ENCODE results near the gene DEFB123.

The DEFB123 gene

DNA sequence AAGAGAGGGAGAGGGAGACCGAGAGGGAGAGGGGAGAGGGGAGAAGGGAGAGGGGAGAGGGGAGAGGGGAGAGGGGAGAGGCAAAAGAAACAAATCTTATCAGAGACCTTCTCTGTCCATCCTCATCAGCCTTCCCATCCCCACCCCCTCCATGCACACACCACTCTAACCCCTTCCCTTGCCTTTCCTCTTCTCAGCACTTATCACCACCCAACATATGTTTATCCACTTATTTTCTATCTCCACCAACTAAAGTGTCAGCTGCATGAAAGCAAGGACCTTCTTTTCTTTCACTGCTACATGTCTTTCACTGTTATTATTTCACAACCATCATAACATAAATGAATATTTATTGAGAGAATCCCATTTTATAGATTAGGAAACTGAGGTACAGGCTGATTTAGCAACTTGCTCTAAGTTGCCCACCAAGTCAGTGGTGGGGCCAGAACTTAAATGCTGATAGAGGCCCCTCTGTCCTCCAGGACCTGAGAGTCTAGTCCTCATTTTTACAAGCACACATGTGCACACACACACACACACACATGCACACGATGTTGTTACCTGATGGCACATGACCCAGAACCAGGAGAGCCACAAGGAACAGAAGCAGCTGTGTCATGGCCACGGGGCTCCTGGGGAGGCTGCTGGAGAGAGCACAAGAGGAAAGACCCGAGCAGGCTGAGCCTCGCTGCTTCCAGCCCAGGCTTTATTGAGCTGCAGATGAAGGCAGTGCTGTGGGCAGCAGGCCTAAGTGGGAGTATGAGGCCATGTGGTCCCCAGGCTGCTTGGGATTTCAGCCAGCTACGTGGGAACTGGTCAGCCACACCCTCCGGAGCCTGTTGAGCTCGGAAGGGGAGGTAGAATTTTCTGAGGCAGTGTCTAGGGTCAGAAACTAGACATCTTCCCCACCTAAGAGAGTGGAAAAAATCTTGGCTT is 32.2 kb downstream of the DEFB123 start:
- H3K4me3 ChIP-seq (ENCODE audit: low read length): no peak overlapping the region
- DNase-seq (ENCODE audit: low read depth, low spot score): no peak

- H3K4me3 ChIP-seq (ENCODE audit: low read length): no peak overlapping the region
These were observed 33.1 kb downstream of the DEFB123 start for GRCh38 chr20:31473331-31474096.

DNA sequence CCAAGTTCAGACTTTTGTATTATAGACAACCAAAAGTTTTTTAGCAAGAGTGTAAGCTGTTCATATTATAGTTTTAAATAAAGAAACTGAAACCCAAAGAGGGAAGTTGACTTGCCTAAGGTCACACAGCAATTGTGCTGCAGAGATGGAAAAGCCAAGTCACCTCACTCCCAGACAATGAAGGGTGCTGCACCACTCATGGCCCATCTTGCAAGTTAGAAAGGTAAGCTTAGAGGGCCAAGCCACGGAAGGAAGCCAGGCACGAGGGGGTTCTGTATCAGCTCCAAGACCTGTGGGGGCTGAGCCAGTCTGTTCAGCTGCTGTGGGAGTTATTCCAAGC is 33.6 kb downstream of the DEFB123 start:
- no peak for DNase-seq (ENCODE audit: low read depth, low spot score)
- no peak overlapping the region for H3K4me3 ChIP-seq (ENCODE audit: low read length)

More at GRCh38 chr20:31473331-31474096, 33.1 kb downstream of the DEFB123 start:
- DNase-seq (ENCODE audit: low read depth, low spot score): no peak

GRCh38 chr20:31474758-31475427 is 34.5 kb downstream of the DEFB123 start, which contains the start of the genes DEFB124 and REM1:
Gene DEFB124 (minus strand): TSS chr20:31475127. CDS start chr20:31473013, 2,114 bp downstream.
Gene REM1 (plus strand): TSS chr20:31475288. CDS start chr20:31476446, 1,158 bp downstream.
- DNase-seq (ENCODE audit: low read depth, low spot score): no peak
- H3K4me3 ChIP-seq (ENCODE audit: low read length): no peak within 1 kb of the TSS

DNA sequence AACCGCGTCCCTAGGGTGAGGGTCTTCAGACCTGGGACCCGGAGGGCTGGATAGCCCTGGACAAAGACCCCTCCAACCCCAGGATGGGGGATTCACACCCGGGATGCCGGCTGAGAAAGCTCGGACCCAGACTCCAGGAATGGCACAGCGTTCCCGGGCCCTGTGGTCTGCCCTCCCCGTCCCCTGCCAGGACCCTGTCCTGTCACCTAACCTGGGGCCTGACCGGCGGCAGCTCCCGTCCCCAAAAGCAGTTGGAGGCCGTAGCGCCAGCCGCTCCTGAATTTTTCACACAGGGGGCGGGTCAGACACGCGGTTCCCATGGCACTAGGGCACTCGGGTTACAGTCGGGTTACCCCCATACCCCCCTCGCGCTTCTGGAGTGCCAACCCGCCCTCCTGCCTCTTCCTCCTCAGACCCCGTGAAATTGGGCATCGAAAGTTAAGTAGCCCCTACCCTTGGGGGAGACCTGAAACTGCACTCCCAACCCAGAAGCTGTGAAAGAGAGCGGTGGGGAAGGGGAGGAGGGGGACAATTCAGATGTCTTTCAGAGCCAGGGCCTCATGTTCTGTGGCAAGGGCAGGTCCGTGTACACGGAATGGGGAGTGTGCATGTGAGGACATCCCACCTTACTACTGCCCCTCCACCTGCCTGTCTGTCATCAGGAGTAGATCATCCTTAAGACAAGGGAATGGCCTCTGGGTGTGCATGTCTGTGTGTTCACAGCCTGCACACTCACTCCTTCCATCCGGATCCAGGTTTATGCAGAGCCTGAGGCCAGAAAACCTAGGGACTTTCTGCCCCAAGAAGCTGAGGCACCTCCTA is 35.3 kb downstream of the DEFB123 start:
- no peak for DNase-seq (ENCODE audit: low read depth, low spot score)
- H3K4me3 ChIP-seq (ENCODE audit: low read length): no peak overlapping the region

DNA sequence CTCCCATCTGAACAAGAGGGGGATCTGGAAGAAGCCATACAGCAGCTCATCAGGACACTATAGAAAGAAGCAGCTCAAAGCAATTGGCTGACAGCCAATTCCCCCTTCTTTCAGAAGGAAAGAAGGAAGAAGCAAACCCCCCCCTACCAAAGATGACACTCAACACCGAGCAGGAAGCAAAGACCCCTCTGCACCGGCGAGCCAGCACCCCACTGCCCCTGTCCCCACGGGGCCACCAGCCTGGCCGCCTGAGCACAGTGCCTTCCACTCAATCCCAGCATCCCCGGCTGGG is 35.8 kb downstream of the DEFB123 start:
- no peak overlapping the region for H3K4me3 ChIP-seq (ENCODE audit: low read length)
- DNase-seq (ENCODE audit: low read depth, low spot score): no peak

DNA sequence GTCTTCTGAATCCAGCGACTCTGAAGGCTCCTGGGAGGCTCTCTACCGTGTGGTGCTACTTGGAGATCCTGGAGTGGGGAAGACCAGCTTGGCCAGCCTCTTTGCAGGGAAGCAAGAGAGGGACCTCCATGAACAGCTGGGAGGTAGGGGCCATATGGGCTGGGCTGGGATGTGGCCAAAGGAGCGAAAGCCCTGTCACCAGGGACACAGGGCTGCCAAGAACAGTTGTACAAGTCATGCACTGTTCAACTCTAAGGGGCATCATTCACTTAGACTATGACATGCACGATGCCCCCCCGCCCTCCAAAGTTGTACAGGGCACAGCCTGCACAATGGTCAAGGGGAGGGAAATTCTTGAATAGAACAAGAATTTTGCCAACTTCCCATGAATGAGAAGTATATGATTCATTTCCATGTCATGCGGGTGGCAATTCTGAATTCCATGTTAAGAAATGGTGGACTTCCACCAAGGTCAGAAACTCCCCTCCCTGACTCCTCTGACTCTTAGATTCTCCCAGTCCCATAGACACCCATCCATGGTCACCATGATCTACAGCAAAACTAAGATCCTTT is 36.3 kb downstream of the DEFB123 start:
- no peak for DNase-seq (ENCODE audit: low read depth, low spot score)
- no peak overlapping the region for H3K4me3 ChIP-seq (ENCODE audit: low read length)

DNA sequence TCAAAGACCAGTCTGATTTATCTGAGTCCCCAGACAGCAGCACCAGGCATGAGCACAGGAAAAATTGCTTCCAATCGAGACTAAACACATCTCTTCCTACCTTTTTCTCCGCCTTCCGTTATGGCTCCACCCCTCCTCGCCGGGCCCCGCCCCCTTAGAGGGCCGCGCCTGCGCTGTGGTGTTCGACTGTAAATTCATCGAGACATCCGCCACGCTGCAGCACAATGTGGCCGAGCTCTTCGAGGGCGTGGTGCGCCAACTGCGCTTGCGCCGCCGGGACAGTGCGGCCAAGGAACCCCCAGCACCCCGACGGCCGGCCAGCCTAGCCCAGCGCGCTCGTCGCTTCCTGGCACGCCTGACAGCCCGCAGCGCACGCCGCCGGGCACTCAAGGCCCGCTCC is 43.6 kb downstream of the DEFB123 start:
- H3K4me3 ChIP-seq (ENCODE audit: low read length): no peak overlapping the region
- no peak for DNase-seq (ENCODE audit: low read depth, low spot score)

DNA sequence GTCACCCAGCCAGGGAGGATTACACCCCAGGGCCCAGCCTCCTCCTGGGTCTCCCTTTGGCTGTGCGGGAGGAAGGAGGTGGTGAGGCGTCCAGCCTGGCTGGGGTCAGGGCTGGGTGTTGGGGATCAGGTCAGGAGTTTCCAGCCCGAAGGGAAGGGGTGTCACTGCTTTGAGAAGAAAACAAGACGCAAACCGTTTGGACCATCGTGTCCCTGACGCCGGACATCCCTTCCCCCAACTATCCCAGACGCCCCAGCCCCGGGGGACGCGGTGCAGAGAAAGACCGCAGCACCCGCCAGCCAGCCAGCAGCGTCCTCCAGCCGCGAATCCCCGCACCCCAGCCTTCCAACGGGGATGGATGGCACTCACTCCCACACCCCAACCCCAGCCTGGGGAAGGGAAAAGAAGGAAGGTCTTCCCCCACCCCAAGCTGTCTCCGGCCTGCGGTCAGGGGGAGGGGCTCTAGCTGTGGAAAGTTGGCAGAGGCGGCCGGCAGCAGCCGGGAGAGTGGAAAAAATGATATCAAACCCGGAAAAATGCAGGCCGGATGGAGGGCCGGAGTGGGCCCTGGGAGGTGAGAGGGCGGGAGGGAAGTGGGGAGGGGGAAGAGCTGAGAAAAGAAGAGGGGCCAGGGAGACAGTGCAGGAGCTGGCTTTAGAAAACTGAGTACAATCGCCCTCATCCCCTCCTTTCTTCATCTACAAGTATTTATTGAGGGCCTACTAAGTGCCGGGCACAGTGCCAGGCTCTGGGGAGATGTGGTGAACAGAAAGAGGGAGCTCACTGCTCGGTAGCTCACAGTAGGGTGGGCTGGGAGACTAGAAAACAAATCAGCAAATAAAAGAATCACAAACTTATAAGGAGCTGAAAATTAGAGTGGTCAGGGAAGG is 45.3 kb downstream of the DEFB123 start:
- no peak for DNase-seq (ENCODE audit: low read depth, low spot score)
- no peak overlapping the region for H3K4me3 ChIP-seq (ENCODE audit: low read length)

- H3K4me3 ChIP-seq (ENCODE audit: low read length): no peak overlapping the region
- DNase-seq (ENCODE audit: low read depth, low spot score): no peak
These were observed 47.7 kb downstream of the DEFB123 start for GRCh38 chr20:31488115-31488514.

DNA sequence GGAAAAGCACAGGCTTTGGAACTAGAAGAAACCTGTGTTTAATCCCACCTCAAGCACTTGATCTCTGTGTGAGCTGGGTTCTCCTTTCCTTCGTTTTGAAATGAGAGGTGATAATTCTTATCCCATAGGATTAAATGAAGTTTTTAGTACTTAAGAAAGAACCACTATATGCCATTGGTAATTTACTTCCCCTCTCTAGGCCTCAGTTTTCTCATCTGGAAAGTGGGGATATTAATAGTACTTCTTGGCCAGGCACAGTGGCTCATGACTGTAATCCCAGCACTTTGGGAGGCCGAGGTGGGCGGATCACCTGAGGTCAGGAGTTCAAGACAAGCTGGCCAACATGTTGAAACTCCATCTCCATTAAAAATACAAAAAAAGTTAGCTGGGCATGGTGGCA is 48.7 kb downstream of the DEFB123 start:
- DNase-seq (ENCODE audit: low read depth, low spot score): no peak
- no peak overlapping the region for H3K4me3 ChIP-seq (ENCODE audit: low read length)

GRCh38 chr20:31490752-31491151 is 50.3 kb downstream of the DEFB123 start:
- no peak for DNase-seq (ENCODE audit: low read depth, low spot score)
- no peak overlapping the region for H3K4me3 ChIP-seq (ENCODE audit: low read length)

GRCh38 chr20:31494131-31494530 is 53.7 kb downstream of the DEFB123 start:
- DNase-seq (ENCODE audit: low read depth, low spot score): no peak
- H3K4me3 ChIP-seq (ENCODE audit: low read length): no peak overlapping the region

DNA sequence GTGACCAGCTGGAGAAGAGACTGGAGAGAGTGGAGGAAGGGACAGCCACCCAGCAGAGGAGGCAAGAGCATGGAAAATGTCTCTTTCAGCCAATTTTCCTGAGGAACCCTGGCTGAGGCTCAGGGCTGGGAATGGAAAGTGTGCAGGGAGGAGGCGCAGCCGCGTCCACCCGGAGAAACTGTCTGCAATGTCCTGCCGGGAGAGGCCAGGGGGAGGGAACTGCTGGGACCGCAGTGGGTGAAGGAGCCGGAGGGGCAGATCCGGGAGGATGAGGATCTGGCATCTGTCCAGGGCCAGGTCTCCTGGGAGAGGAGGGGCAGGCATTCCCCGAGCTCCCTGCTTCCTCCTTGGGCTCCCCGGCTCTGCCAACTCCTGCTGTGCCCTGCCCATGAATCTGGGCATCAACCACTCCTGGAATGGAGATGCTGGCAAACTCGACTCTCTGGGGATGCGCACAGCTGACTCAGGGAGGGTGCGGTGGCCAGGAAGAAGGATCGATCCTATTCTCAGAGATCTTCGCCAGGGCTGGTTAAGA is 56.4 kb downstream of the DEFB123 start:
- H3K4me3 ChIP-seq (ENCODE audit: low read length): no peak overlapping the region

DNA sequence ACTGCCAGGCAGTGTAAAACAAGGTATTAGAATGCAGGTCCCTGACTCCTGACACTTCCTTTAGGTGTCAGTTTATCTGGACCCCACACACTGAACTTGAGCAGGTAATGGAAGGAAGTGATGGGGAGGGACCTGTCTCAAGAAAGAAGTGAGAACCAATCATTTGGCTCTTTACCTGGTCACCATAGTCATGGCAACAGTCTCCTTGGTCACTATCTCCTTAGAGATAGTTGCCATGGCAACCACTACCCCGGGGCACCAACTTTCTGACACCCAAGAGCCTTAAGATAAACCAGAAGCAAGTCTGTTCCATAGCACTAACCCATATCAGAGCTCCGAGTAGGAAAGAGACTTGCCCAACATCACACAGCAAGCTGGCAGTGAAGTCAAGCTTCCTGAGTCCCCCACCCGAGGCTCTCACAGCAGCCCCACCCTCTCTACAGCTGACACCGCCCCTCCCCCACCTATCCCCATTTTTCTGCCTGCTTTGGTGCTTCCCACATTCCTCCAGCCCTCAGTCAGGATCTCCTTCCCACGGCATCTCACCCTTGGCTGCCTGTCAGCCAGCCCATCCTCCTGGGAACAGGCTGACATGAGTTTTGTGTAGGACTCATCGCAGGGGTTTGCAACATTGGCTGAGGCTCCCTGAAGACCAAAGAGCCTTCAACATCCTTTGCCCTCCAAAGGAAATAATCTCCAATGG is 57.6 kb downstream of the DEFB123 start:
- H3K4me3 ChIP-seq (ENCODE audit: low read length): no peak overlapping the region
- DNase-seq (ENCODE audit: low read depth, low spot score): no peak

More for the DNA sequence above, 56.4 kb downstream of the DEFB123 start:
- no peak for DNase-seq (ENCODE audit: low read depth, low spot score)
